Spleen (tissue), 11 donors: ENCODE measurements around the gene CCDC154. TPM values are rescaled to one million over a fixed set of nuclear protein-coding genes. Genes with fewer than 3 reads are reported as not detected.

Experiments used
- DNase-seq: peaks from one replicate; pipeline ENCODE4 v3.0.0-alpha.2; 2020
- H3K27ac ChIP-seq, 8 donors: fragments of 200-600 bp; sonication (generic) in 7 of 8; 1 replicate in 4 of 8; 2 replicates in 4 of 8; pipeline versions ENCODE4 v1.5.0 to v1.8.0; 2016 to 2021; ENCODE audit warnings: inconsistent platforms in 4 of 8, mild to moderate bottlenecking in 4 of 8, moderate library complexity in 1 of 8
- H3K27me3 ChIP-seq, 7 donors: fragments of 200-600 bp; sonication (generic) in 6 of 7; replicated peaks in 1 of 7; 1 replicate in 4 of 7; 2 replicates in 3 of 7; pipeline versions ENCODE4 v1.5.0 to v1.8.0; 2016 to 2021; ENCODE audit warnings: inconsistent platforms in 3 of 7, mild to moderate bottlenecking in 1 of 7
- H3K36me3 ChIP-seq, 6 donors: fragments of 200-600 bp; sonication (generic) in 5 of 6; 1 replicate in 4 of 6; 2 replicates in 2 of 6; pipeline versions ENCODE4 v1.5.0 to v1.8.0; 2016 to 2021; ENCODE audit warnings: inconsistent platforms in 2 of 6
- H3K4me1 ChIP-seq, 6 donors: fragments of 200-600 bp; sonication (generic) in 5 of 6; 1 replicate in 3 of 6; 2 replicates in 3 of 6; pipeline versions ENCODE4 v1.5.0 to v1.8.0; 2016 to 2021; ENCODE audit warnings: inconsistent platforms in 3 of 6
- H3K4me3 ChIP-seq, 8 donors: fragments of 200-600 bp; sonication (generic) in 7 of 8; 1 replicate in 4 of 8; 2 replicates in 4 of 8; pipeline versions ENCODE4 v1.5.0 to v1.8.0; 2016 to 2021; ENCODE audit warnings: inconsistent platforms in 4 of 8, mild to moderate bottlenecking in 4 of 8, moderate library complexity in 2 of 8
- H3K9me3 ChIP-seq, 8 donors: fragments of 200-600 bp; sonication (generic) in 7 of 8; 1 replicate in 4 of 8; 2 replicates in 4 of 8; pipeline versions ENCODE4 v1.5.0 to v1.8.0; 2016 to 2021; ENCODE audit warnings: inconsistent platforms in 4 of 8
- CTCF ChIP-seq, 11 experiments: fragments of 200-600 bp in 7 of 11; fragments of 450-650 bp in 4 of 11; sonication (generic) in 4 of 11; IDR thresholded peaks in 8 of 11; conservative IDR thresholded peaks in 3 of 11; 1 replicate in 7 of 11; 2 replicates in 4 of 11; pipeline versions ENCODE4 v1.4.0 to v1.8.0; 2016 to 2021; ENCODE audit warnings: antibody characterized with exemption in 11 of 11, inconsistent platforms in 4 of 11, mild to moderate bottlenecking in 1 of 11
- POLR2A ChIP-seq, 3 donors: fragments of 450-650 bp; IDR thresholded peaks; one replicate each; pipeline ENCODE4 v1.5.1; 2017; ENCODE audit warnings: antibody characterized with exemption in 3 of 3, mild to moderate bottlenecking in 1 of 3
- POLR2AphosphoS5 ChIP-seq, 3 donors: sonication (generic); formaldehyde crosslinking; IDR thresholded peaks; one replicate each; pipeline ENCODE4 v1.5.1; 2017; ENCODE audit warnings: antibody characterized with exemption in 3 of 3
- WGBS, 5 donors: extraction: QIAGEN DNeasy Blood & Tissue Kit in 3 of 5; methylation state at CpG; one replicate each; pipeline versions ENCODE4 v1.1.5 to v1.1.7; 2013 to 2018; 5-methylcytosine and 5-hydroxymethylcytosine counted together
- intact Hi-C: fragments of 100-400 bp; cut with DNase I; formaldehyde crosslinking; loops from one replicate; pipeline ENCODE4 v1.15.0; 2023; ENCODE audit warnings: low total_unique reads
- polyA plus RNA-seq, 3 donors: library from polyadenylated mRNA; stranded (reverse); fragments of 200-250 nt; gene quantifications; one replicate each; pipeline ENCODE4 v1.2.1, GENCODE V29; 2013
- total RNA-seq, 7 donors: library from RNA; depleted of rRNA in 3 of 7; stranded (reverse); fragments of >200 nt in 3 of 7; fragmentation: NEBNext Ultra II Directional in 4 of 7; extraction: Animal tissue kit (Norgen Biotek cat#: 25700) in 4 of 7; gene quantifications; one replicate each; pipeline versions ENCODE4 v1.1.0 to v1.2.1, GENCODE V29; 2016 to 2021
- donor health status: healthy with polysubstance abuse.
- donor health status: DM: no; HTN: no; CAD: no; lungs with moderate emphysema.
- donor health status: DM: no; HTN: no; CAD: no.
- donor health status: Bipolar disorder and iron deficiency.
- donor health status: healthy.
- donor health status: DM: no; HTN: no; CAD: no.
- donor health status: DM: yes; HTN: yes; CAD: no.

Gene CCDC154
- total and polyA plus RNA-seq, 10 donors, result 1.6 to 18.2 (median 5.5) TPM

DNA sequence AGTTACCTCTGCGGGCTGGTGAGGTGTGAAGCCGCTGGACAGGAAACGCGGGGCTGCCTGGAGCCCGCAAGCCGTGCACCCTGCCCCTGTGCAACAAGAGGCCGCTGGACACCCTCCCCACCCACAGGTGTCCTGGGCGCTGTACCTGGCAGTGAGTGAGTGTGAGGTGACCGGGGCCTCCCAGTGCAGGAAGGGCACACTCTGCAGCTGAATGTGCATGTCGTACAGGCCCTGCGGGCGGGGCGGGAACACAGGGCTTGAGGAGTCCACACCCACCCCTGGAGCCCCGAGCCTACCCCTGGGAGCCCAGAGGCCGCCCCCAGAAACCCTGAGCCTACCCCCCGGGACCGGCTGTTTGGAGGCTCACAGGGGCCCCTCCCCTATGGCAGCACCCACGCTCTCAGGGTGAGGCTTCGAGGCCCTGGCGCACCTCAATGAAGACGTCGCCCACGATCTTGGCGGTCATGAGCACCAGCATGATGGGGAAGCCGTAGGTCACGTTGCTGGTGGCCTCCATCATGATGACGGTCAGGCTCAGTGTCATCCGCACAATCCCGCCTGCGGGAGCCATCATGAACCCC is 4.3 kb upstream of the CCDC154 start:
- H3K4me3 ChIP-seq, result no peak overlapping the region
- no peak for DNase-seq
- peaks cover 0 to 28% (median 2%) of the 10 kb centered on the region in 6 donors for H3K4me1 ChIP-seq
- WGBS, 5 donors, result 93 to 98% (median 95%) methylated on average over 16 to 30 of the region's 30 CpGs
- H3K36me3 ChIP-seq, result peaks cover 0 to 92% (median 83%) of the 10 kb centered on the region in 6 donors
- no peaks in the 10 kb centered on the region for H3K9me3 ChIP-seq
- no peak overlapping the region for H3K27ac ChIP-seq
- TF ChIP-seq POLR2A (IDR thresholded peaks at IDR 0.05) (no peak), POLR2AphosphoS5 (IDR thresholded peaks at IDR 0.05) (peak in 1 of 3 donors; percentile 16)
- no peaks in the 10 kb centered on the region for H3K27me3 ChIP-seq
- intact Hi-C loops, result no loop called here

- Histone ChIP-seq H3K4me1 (peaks cover 0 to 28% (median 2%) of the 10 kb centered on the region in 6 donors), H3K27me3 (no peaks in the 10 kb centered on the region), H3K27ac (no peak overlapping the region), H3K9me3 (no peaks in the 10 kb centered on the region), H3K36me3 (peaks cover 0 to 86% (median 76%) of the 10 kb centered on the region in 6 donors), H3K4me3 (no peak overlapping the region)
- intact Hi-C loops, result no loop called here
- WGBS, 5 donors, result 93 to 98% (median 95%) methylated on average over 5 to 11 of the region's 11 CpGs
- TF ChIP-seq POLR2A (IDR thresholded peaks at IDR 0.05) (no peak), CTCF (IDR thresholded peaks at IDR 0.05 in 8 of 11, conservative IDR thresholded peaks at IDR 0.05 in 3 of 11) (no peak), POLR2AphosphoS5 (IDR thresholded peaks at IDR 0.05) (peak in 1 of 3 donors; percentile 26)
- no peak for DNase-seq
Measured at GRCh38 chr16:1447965-1448364, 3.6 kb upstream of the CCDC154 start.

- WGBS, 5 donors, result 91 to 95% (median 91%) methylated on average over 20 to 41 of the region's 41 CpGs
- Histone ChIP-seq H3K4me1 (peaks cover 0 to 28% (median 2%) of the 10 kb centered on the region in 6 donors), H3K36me3 (peaks cover 0 to 78% (median 62%) of the 10 kb centered on the region in 6 donors), H3K27me3 (no peaks in the 10 kb centered on the region), H3K4me3 (no peak overlapping the region), H3K9me3 (no peaks in the 10 kb centered on the region), H3K27ac (peak overlapping the region in 2 of 8 donors; percentile 60 to 87)
- no peak for DNase-seq
- no peak for TF ChIP-seq POLR2A (IDR thresholded peaks at IDR 0.05)
- TF ChIP-seq POLR2AphosphoS5 (IDR thresholded peaks at IDR 0.05), result peak in 1 of 3 donors; percentile 20
- intact Hi-C loops, result no loop called here
Measured at GRCh38 chr16:1446296-1447080, 2.1 kb upstream of the CCDC154 start.

DNA sequence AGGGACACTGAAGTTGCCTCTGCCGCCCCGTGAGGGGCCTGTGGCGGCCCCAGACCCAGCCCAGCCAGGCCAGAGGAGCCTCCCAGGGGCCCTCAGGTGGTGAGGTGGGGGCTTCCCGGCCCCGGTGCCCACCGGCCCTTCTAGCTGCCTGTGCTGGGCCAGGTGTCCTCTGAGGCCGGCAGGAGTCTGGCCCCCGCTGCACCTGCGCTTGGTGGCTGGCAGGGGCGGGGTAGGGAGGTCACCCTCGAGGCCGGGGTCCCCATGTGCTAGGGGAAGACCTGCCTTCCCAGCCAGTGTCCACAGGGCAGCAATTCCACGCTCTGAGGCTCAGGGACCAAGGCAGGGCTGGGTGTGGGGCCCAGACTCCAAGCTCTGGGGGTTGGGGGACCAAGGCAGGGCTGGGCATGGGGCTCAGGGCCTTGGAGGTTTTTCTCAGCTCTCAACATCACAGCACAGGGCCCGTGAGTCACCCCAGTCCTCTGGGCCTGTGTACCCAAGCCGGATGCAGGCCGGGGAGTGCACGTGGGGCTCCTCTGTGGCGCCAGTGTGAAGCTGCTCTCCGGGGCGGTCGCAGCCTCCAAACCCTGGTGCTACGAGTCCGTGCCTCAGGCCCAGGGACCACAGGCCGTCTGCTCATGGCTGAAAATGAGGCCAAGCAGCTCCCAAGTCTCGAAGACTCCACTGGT is 1.3 kb upstream of the CCDC154 start:
- Histone ChIP-seq H3K4me1 (peaks cover 0 to 28% (median 2%) of the 10 kb centered on the region in 6 donors), H3K4me3 (no peak overlapping the region), H3K27me3 (no peaks in the 10 kb centered on the region), H3K36me3 (peaks cover 0 to 70% (median 53%) of the 10 kb centered on the region in 6 donors), H3K27ac (peak overlapping the region in 3 of 8 donors; percentile 51 to 87 (median 60)), H3K9me3 (no peaks in the 10 kb centered on the region)
- DNase-seq, result no peak
- 78 to 92% (median 86%) methylated on average over 8 to 25 of the region's 25 CpGs for WGBS, 5 donors
- intact Hi-C loops, result no loop called here
- TF ChIP-seq CTCF (IDR thresholded peaks at IDR 0.05 in 8 of 11, conservative IDR thresholded peaks at IDR 0.05 in 3 of 11) (no peak), POLR2AphosphoS5 (IDR thresholded peaks at IDR 0.05) (no peak), POLR2A (IDR thresholded peaks at IDR 0.05) (no peak)
